ENCODE results near the gene TAOK1.

The TAOK1 gene

DNA sequence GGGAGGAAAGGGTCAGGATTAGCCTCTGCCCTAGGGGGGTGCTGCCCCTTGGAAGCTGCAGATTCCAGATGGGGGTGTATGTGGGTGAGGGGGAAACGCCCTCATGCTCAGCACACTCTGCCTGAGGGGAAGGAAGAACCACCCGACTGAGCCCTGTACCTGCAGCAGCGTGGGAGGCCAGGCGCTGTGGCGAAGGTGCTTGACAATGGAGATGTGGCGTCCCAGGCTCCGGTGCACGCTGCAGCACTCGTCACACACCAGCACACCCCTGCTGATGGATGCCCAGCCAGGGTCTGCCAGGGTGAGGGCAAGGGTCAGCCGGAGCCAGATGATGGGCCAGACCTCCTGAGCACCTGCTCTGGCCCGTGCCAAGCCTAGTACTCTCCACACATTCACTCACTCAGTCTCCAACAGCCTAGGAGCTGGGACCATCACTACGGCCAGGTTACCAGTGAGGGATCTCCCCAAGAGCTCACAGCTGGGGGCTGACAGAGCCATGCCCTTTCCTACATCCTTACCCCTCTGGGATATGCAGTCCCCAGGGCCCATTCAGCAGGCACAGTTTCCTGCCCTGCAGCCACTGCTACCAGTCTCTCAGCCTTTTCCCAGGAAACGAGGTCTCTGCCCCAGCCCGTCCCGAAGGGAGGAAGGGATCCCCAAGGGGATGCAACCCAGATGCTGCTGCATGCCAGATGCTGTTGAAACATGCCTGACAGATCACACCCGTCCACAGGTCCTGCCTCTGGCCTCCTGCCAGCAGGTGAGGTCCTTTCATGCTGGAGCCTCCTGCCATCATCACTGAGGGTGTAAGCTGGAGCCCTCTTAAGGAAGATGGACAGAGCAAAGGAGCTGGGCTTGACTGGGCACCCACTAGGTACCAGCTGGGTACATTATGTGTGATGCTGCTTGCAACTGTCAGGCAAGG is 193.4 kb downstream of the TAOK1 start:
- TF ChIP-seq YY1 (IDR thresholded peaks at IDR 0.05; ENCODE audit: low read depth) (no peak), CEBPB (IDR thresholded peaks at IDR 0.05) (no peak), NFIC (IDR thresholded peaks at IDR 0.05) (no peak), EP300 (IDR thresholded peaks at IDR 0.05; ENCODE audit: borderline replicate concordance) (no peak), EGR1 (IDR thresholded peaks at IDR 0.05) (no peak), TCF12 (IDR thresholded peaks at IDR 0.05; ENCODE audit: low read depth) (no peak), CREB1 (IDR thresholded peaks at IDR 0.05; ENCODE audit: low read depth) (no peak), FOXM1 (IDR thresholded peaks at IDR 0.05; ENCODE audit: borderline replicate concordance, low read depth) (no peak), TAF1 (IDR thresholded peaks at IDR 0.05; ENCODE audit: low read depth) (no peak), ZBTB7A (IDR thresholded peaks at IDR 0.05; ENCODE audit: low read depth) (no peak), TEAD4 (IDR thresholded peaks at IDR 0.05) (no peak), RAD21 (IDR thresholded peaks at IDR 0.05; ENCODE audit: low read depth) (no peak)
- TF ChIP-seq, protein P1, sequence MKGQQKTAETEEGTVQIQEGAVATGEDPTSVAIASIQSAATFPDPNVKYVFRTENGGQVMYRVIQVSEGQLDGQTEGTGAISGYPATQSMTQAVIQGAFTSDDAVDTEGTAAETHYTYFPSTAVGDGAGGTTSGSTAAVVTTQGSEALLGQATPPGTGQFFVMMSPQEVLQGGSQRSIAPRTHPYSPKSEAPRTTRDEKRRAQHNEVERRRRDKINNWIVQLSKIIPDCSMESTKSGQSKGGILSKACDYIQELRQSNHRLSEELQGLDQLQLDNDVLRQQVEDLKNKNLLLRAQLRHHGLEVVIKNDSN (IDR thresholded peaks at IDR 0.05) = no peak
- TF ChIP-seq, protein P2, sequence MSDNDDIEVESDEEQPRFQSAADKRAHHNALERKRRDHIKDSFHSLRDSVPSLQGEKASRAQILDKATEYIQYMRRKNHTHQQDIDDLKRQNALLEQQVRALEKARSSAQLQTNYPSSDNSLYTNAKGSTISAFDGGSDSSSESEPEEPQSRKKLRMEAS (IDR thresholded peaks at IDR 0.05) = no peak
- TF ChIP-seq, protein P3, sequence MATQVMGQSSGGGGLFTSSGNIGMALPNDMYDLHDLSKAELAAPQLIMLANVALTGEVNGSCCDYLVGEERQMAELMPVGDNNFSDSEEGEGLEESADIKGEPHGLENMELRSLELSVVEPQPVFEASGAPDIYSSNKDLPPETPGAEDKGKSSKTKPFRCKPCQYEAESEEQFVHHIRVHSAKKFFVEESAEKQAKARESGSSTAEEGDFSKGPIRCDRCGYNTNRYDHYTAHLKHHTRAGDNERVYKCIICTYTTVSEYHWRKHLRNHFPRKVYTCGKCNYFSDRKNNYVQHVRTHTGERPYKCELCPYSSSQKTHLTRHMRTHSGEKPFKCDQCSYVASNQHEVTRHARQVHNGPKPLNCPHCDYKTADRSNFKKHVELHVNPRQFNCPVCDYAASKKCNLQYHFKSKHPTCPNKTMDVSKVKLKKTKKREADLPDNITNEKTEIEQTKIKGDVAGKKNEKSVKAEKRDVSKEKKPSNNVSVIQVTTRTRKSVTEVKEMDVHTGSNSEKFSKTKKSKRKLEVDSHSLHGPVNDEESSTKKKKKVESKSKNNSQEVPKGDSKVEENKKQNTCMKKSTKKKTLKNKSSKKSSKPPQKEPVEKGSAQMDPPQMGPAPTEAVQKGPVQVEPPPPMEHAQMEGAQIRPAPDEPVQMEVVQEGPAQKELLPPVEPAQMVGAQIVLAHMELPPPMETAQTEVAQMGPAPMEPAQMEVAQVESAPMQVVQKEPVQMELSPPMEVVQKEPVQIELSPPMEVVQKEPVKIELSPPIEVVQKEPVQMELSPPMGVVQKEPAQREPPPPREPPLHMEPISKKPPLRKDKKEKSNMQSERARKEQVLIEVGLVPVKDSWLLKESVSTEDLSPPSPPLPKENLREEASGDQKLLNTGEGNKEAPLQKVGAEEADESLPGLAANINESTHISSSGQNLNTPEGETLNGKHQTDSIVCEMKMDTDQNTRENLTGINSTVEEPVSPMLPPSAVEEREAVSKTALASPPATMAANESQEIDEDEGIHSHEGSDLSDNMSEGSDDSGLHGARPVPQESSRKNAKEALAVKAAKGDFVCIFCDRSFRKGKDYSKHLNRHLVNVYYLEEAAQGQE (IDR thresholded peaks at IDR 0.05; ENCODE audit: low read depth) = no peak

DNA sequence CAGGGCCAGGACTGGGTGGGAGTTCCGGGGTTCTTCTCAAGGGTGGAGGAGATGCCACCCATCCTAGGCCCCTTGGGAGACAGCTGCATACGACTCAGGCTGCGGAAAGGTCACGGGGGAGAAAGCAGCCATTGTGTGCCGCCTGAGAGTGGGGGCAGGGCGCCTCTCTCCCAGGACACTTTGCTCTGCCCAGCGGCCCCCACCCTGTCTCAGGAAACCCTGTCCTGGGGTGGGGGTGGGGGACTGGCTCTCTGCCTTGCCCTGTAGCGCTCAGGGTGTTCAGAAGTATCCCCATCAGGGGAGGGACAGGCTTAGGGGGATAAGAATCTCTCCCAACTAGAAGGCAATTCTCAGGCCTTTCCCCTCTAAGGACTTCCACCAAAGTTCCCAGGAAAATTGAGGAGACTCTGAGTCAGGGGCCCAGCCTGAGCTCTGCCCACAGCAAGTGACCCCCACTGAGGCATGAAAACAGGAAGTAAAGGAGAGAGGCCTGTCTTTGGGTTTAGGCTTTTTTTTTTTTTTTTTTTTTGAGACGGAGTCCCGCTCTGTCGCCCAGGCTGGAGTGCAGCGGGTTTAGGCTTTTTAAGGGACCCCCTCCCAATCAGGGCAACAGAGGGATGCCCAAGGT is 194.4 kb downstream of the TAOK1 start:
- TF ChIP-seq, protein P2 (IDR thresholded peaks at IDR 0.05) = no peak
- TF ChIP-seq FOXM1 (IDR thresholded peaks at IDR 0.05; ENCODE audit: borderline replicate concordance, low read depth) (no peak), EP300 (IDR thresholded peaks at IDR 0.05; ENCODE audit: borderline replicate concordance) (no peak)
- TF ChIP-seq, protein P1 (IDR thresholded peaks at IDR 0.05) = no peak

DNA sequence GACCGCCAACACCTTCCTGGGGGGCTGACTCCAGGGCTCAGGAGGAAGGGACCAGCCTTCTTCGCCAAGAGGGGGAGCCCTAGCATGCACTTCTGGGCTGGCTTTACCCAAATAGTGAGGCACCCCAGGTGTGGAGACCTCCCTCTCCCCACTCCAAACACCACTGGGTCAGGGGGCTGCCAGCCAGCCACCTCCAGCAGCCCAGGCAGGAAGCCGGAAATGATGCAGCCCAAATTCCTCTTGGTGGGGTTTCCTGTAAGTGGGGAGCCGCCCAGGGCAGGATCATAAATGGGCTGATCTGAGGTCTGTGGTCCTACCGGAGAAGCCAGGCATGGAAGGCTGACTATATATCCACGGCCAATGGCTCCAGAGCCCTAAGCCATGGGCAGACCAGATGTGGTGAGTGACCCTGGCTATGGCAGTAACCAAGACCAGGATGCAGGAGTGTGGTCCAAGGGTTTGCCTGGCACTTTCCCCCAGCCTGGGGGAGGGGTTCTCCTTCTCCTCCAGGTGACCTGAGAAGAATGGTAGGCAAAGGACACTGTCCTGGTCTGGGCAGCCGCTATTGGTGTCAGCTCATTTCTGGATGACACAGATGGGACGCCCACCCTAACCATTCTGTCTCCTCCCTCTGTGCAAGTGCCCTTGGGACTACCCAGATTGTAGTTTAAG is 195.1 kb downstream of the TAOK1 start:
- no peak for TF ChIP-seq CEBPB (IDR thresholded peaks at IDR 0.05)
- no peak for TF ChIP-seq RAD21 (IDR thresholded peaks at IDR 0.05; ENCODE audit: low read depth)
- no peak for TF ChIP-seq NFIC (IDR thresholded peaks at IDR 0.05)
- no peak for TF ChIP-seq TEAD4 (IDR thresholded peaks at IDR 0.05)
- no peak for TF ChIP-seq YY1 (IDR thresholded peaks at IDR 0.05; ENCODE audit: low read depth)
- no peak for TF ChIP-seq FOXM1 (IDR thresholded peaks at IDR 0.05; ENCODE audit: borderline replicate concordance, low read depth)
- TF ChIP-seq, protein P1 (IDR thresholded peaks at IDR 0.05) = no peak
- TF ChIP-seq TCF12 (IDR thresholded peaks at IDR 0.05; ENCODE audit: low read depth) = no peak
- no peak for TF ChIP-seq CREB1 (IDR thresholded peaks at IDR 0.05; ENCODE audit: low read depth)
- TF ChIP-seq, protein P2 (IDR thresholded peaks at IDR 0.05) = no peak
- no peak for TF ChIP-seq EP300 (IDR thresholded peaks at IDR 0.05; ENCODE audit: borderline replicate concordance)
- no peak for TF ChIP-seq EGR1 (IDR thresholded peaks at IDR 0.05)
- TF ChIP-seq TAF1 (IDR thresholded peaks at IDR 0.05; ENCODE audit: low read depth) = no peak

DNA sequence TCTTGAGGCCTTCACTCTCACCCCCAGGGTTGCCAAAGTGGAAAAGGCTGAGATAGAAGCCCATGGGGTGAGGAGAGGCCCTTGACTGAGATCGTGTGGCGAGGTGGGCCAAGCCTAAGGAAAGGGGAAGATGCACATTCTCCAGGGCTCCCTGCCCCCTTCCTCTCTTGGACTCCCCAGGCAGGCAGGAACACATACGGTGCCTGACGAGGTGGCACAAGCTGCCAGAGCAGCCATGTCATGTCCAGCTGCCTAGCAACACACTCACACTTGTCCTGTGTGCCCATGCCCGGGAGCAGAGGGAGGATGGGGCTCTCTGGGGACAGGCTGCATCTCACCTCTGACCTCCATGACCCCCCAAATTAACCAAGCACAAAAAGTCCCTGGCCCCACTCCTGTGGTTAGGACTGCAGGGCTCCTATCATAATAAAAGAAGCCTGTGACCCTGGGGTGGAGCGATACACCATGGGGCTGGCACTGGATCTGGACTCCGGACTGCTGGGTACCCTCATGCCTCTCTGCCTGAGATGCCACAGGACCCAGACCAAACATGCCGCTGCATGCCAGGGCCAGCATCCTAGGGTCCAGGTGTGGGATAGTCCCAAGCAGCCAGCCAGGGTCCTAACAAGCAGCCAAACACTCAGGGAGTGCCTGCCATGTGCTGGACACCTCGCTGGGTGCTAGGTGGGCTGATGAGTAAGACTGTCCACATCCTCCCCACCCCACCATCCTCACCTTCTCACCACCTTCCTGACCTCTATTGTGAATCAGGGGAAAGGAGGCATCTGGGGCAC is 196.7 kb downstream of the TAOK1 start:
- no peak for TF ChIP-seq TEAD4 (IDR thresholded peaks at IDR 0.05)
- TF ChIP-seq RAD21 (IDR thresholded peaks at IDR 0.05; ENCODE audit: low read depth) = no peak
- no peak for TF ChIP-seq EGR1 (IDR thresholded peaks at IDR 0.05)
- TF ChIP-seq, protein P1 (IDR thresholded peaks at IDR 0.05) = no peak
- no peak for TF ChIP-seq CREB1 (IDR thresholded peaks at IDR 0.05; ENCODE audit: low read depth)
- TF ChIP-seq TCF12 (IDR thresholded peaks at IDR 0.05; ENCODE audit: low read depth) = no peak
- TF ChIP-seq ZBTB7A (IDR thresholded peaks at IDR 0.05; ENCODE audit: low read depth) = no peak
- no peak for TF ChIP-seq NFIC (IDR thresholded peaks at IDR 0.05)
- TF ChIP-seq CEBPB (IDR thresholded peaks at IDR 0.05) = no peak
- TF ChIP-seq EP300 (IDR thresholded peaks at IDR 0.05; ENCODE audit: borderline replicate concordance) = no peak
- TF ChIP-seq, protein P3 (IDR thresholded peaks at IDR 0.05; ENCODE audit: low read depth) = no peak
- TF ChIP-seq YY1 (IDR thresholded peaks at IDR 0.05; ENCODE audit: low read depth) = no peak
- TF ChIP-seq, protein P2 (IDR thresholded peaks at IDR 0.05) = no peak
- TF ChIP-seq FOXM1 (IDR thresholded peaks at IDR 0.05; ENCODE audit: borderline replicate concordance, low read depth) = no peak
- no peak for TF ChIP-seq TAF1 (IDR thresholded peaks at IDR 0.05; ENCODE audit: low read depth)
